GM18508 (cell line): ENCODE results near the gene PALM3.

ENCODE experiments used
- ATAC-seq: cut with Tn5 transposase; IDR thresholded peaks from one replicate; pipeline ENCODE4 v1.9.1; 2021; ENCODE audit warnings: moderate number of reproducible peaks; ENCODE audit not compliant: insufficient read depth, unreplicated experiment

The PALM3 gene

GRCh38 chr19:14005349-14006084, 56.4 kb downstream of the PALM3 start:
- no peak for ATAC-seq

GRCh38 chr19:14004619-14005348, 57.1 kb downstream of the PALM3 start:
- ATAC-seq: no peak
